ENCODE measurements around the gene ARHGEF11. TPM values are rescaled to one million over a fixed set of nuclear protein-coding genes. Genes with fewer than 3 reads are reported as not detected.

The ARHGEF11 gene
- total RNA-seq, 1 experiment from 2014 or later: 55.5 TPM

DNA sequence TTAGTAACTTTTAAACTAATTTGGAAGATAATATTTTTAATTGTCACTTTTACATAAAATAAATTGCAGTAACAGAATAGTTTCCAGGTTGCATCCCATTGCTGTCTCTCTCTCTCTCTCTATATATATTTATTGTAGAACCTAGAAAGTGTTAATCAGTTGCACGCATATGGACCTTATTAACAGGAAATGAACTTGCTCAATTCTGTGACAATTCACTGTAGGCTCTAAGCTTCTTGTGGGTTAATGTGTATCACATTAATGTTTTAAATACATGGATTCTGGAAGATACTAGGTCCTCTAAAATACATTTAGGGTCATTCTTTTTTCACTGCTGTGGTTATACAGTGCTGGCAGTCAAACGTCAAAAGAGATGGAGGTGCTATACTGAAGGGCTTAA lies 92.0 kb downstream of the ARHGEF11 start:
- H3K27ac ChIP-seq (ENCODE audit: low read length): no peak overlapping the region
- H3K27me3 ChIP-seq (ENCODE audit: control insufficient read depth, insufficient read depth, low read length): no peaks in the 10 kb centered on the region
- ChIA-PET POLR2A (no interaction called here), CTCF (no interaction called here)
- intact Hi-C loops (cut with micrococcal nuclease; ENCODE audit: unreplicated experiment) (no loop called here), in situ Hi-C loops (cut with HindIII; ENCODE audit: low pct_unique_long_range_greater_than_20kb, low sequenced_read_pairs) (no loop called here)
- H3K36me3 ChIP-seq (ENCODE audit: control insufficient read depth, insufficient read depth, low read length): peaks cover 19% of the 10 kb centered on the region
- no peaks in the 10 kb centered on the region for H3K4me1 ChIP-seq (ENCODE audit: control insufficient read depth, insufficient read depth, low read length)
- TF ChIP-seq, protein P1, sequence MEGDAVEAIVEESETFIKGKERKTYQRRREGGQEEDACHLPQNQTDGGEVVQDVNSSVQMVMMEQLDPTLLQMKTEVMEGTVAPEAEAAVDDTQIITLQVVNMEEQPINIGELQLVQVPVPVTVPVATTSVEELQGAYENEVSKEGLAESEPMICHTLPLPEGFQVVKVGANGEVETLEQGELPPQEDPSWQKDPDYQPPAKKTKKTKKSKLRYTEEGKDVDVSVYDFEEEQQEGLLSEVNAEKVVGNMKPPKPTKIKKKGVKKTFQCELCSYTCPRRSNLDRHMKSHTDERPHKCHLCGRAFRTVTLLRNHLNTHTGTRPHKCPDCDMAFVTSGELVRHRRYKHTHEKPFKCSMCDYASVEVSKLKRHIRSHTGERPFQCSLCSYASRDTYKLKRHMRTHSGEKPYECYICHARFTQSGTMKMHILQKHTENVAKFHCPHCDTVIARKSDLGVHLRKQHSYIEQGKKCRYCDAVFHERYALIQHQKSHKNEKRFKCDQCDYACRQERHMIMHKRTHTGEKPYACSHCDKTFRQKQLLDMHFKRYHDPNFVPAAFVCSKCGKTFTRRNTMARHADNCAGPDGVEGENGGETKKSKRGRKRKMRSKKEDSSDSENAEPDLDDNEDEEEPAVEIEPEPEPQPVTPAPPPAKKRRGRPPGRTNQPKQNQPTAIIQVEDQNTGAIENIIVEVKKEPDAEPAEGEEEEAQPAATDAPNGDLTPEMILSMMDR (IDR thresholded peaks at IDR 0.05): no peak
- TF ChIP-seq TCF7L2 (IDR thresholded peaks at IDR 0.05; ENCODE audit: low read depth, low read length) (no peak), REST (IDR thresholded peaks at IDR 0.05; ENCODE audit: insufficient read depth in 1 of 2, low read depth in 2 of 2, low read length in 1 of 2) (no peak)
- no peak for ATAC-seq
- BruUV-seq (replicated peaks): no TSS peak
- DNase-seq (ENCODE audit: low read depth, low spot score): no peak
- no peak overlapping the region for H3K4me3 ChIP-seq (ENCODE audit: low read depth in 2 of 2, low read length in 2 of 2)
- no peaks in the 10 kb centered on the region for H3K9me3 ChIP-seq (ENCODE audit: control insufficient read depth, insufficient read depth, low read depth, low read length)

GRCh38 chr1:156951371-156951770 lies 94.2 kb downstream of the ARHGEF11 start:
- H3K36me3 ChIP-seq (ENCODE audit: control insufficient read depth, insufficient read depth, low read length): peaks cover 22% of the 10 kb centered on the region
- ATAC-seq (no peak), DNase-seq (ENCODE audit: low read depth, low spot score) (no peak)
- H3K4me3 ChIP-seq (ENCODE audit: low read depth in 2 of 2, low read length in 2 of 2): no peak overlapping the region
- H3K4me1 ChIP-seq (ENCODE audit: control insufficient read depth, insufficient read depth, low read length): no peaks in the 10 kb centered on the region
- TF ChIP-seq SIN3A (IDR thresholded peaks at IDR 0.05; ENCODE audit: borderline replicate concordance, insufficient read depth, low read depth, low read length) (no peak), REST (IDR thresholded peaks at IDR 0.05; ENCODE audit: insufficient read depth in 1 of 2, low read depth in 2 of 2, low read length in 1 of 2) (no peak), TCF7L2 (IDR thresholded peaks at IDR 0.05; ENCODE audit: low read depth, low read length) (no peak)
- in situ Hi-C loops (cut with HindIII; ENCODE audit: low pct_unique_long_range_greater_than_20kb, low sequenced_read_pairs) (no loop called here), intact Hi-C loops (cut with micrococcal nuclease; ENCODE audit: unreplicated experiment) (no loop called here)
- BruUV-seq (replicated peaks): no TSS peak
- no peak overlapping the region for H3K27ac ChIP-seq (ENCODE audit: low read length)
- POLR2A ChIA-PET: no interaction called here
- no peaks in the 10 kb centered on the region for H3K9me3 ChIP-seq (ENCODE audit: control insufficient read depth, insufficient read depth, low read depth, low read length)
- no peaks in the 10 kb centered on the region for H3K27me3 ChIP-seq (ENCODE audit: control insufficient read depth, insufficient read depth, low read length)
- CTCF ChIA-PET: no interaction called here
